WTC11 (cell line): ENCODE data around the gene PARD3B. TPM values are rescaled to one million over a fixed set of nuclear protein-coding genes. Genes with fewer than 3 reads are reported as not detected.

ENCODE experiments used
- ATAC-seq: fragments of 200-7000 bp; cut with Tn5 transposase; 2 replicates; pipeline ENCODE4 v1.10.0; 2021; ENCODE audit warnings: mild to moderate bottlenecking, moderate library complexity
- CTCF ChIA-PET: fragments of 300-600 bp; sonication (Branson Sonifier 250); formaldehyde crosslinking; loops from one replicate; lab custom pipeline; 2021; ENCODE audit warnings: antibody characterized with exemption; lab: Charles Lee
- POLR2A ChIA-PET: fragments of 350-600 bp; sonication (Branson Sonifier 250); formaldehyde crosslinking; loops from one replicate; lab custom pipeline; 2021; ENCODE audit warnings: antibody characterized with exemption; lab: Charles Lee
- DNase-seq: peaks from one replicate; pipeline ENCODE4 v3.0.0; 2021; ENCODE audit warnings: low spot score
- H3K27ac Mint-ChIP-seq: 2 replicates; pipeline ENCODE4 v1.8.0; 2021; ENCODE audit warnings: mixed read lengths
- H3K27me3 Mint-ChIP-seq: 2 replicates; pipeline ENCODE4 v1.8.0; 2021; ENCODE audit warnings: low read depth, mild to moderate bottlenecking, moderate library complexity, mixed read lengths
- H3K36me3 Mint-ChIP-seq: 2 replicates; pipeline ENCODE4 v1.8.0; 2021; ENCODE audit warnings: mixed read lengths
- H3K4me1 Mint-ChIP-seq: 2 replicates; pipeline ENCODE4 v1.8.0; 2022; ENCODE audit warnings: mixed read lengths
- H3K4me3 Mint-ChIP-seq: 2 replicates; pipeline ENCODE4 v1.8.0; 2021; ENCODE audit warnings: mild to moderate bottlenecking, moderate library complexity, mixed read lengths
- H3K9me3 Mint-ChIP-seq: 2 replicates; pipeline ENCODE4 v1.8.0; 2021; ENCODE audit warnings: mixed read lengths
- AFF4 ChIP-seq: sonication (generic); formaldehyde crosslinking; IDR thresholded peaks from 2 replicates; pipeline ENCODE4 v1.8.1; 2023; ENCODE audit warnings: mild to moderate bottlenecking, missing genetic modification reagents, borderline replicate concordance
- ELF4 ChIP-seq: sonication (generic); formaldehyde crosslinking; IDR thresholded peaks from 2 replicates; pipeline ENCODE4 v1.8.1; 2022; ENCODE audit warnings: low read depth, mild to moderate bottlenecking, moderate library complexity, missing genetic modification reagents
- ETV6 ChIP-seq: sonication (generic); formaldehyde crosslinking; IDR thresholded peaks from 2 replicates; pipeline ENCODE4 v1.8.1; 2022; ENCODE audit warnings: mild to moderate bottlenecking, missing genetic modification reagents
- HMGXB4 ChIP-seq: sonication (generic); formaldehyde crosslinking; IDR thresholded peaks from 2 replicates; pipeline ENCODE4 v1.8.1; 2023; ENCODE audit warnings: mild to moderate bottlenecking, moderate library complexity, missing genetic modification reagents
- MYBL2 ChIP-seq: sonication (generic); formaldehyde crosslinking; IDR thresholded peaks from 2 replicates; pipeline ENCODE4 v1.8.1; 2023; ENCODE audit warnings: mild to moderate bottlenecking, moderate library complexity, missing genetic modification reagents
- PREB ChIP-seq: sonication (generic); formaldehyde crosslinking; IDR thresholded peaks from 2 replicates; pipeline ENCODE4 v1.8.1; 2022; ENCODE audit warnings: mild to moderate bottlenecking, missing genetic modification reagents, moderate library complexity, borderline replicate concordance
- TCF7 ChIP-seq: sonication (generic); formaldehyde crosslinking; IDR thresholded peaks from 2 replicates; pipeline ENCODE4 v1.8.0; 2022; ENCODE audit warnings: mild to moderate bottlenecking, low read depth, missing genetic modification reagents, moderate library complexity
- USF1 ChIP-seq: sonication (generic); formaldehyde crosslinking; IDR thresholded peaks from 2 replicates; pipeline ENCODE4 v1.8.0; 2022; ENCODE audit warnings: mild to moderate bottlenecking, missing genetic modification reagents
- ZNF396 ChIP-seq: fragments of 250-450 bp; sonication (Bioruptor Pico); IDR thresholded peaks from 2 replicates; pipeline ENCODE4 v1.8.0; 2021; ENCODE audit warnings: mild to moderate bottlenecking, moderate library complexity, borderline replicate concordance
- total RNA-seq: library from RNA; stranded (reverse); gene quantifications from 3 replicates; pipeline ENCODE4 v1.2.3, GENCODE V29; 2021
- TF ChIP-seq, protein P1 (sequence below): fragments of 200-600 bp; IDR thresholded peaks from 2 replicates; pipeline ENCODE4 v1.8.0; 2022; ENCODE audit warnings: antibody characterized with exemption
- TF ChIP-seq, protein P2 (sequence below): fragments of 250-450 bp; sonication (Bioruptor Pico); IDR thresholded peaks from 2 replicates; pipeline ENCODE4 v1.9.0; 2021; ENCODE audit warnings: mild to moderate bottlenecking
- TF ChIP-seq, protein P3 (sequence below): sonication (generic); formaldehyde crosslinking; IDR thresholded peaks from 2 replicates; pipeline ENCODE4 v1.8.1; 2022; ENCODE audit warnings: low read depth, missing genetic modification reagents, borderline replicate concordance
- TF ChIP-seq, protein P4 (sequence below): sonication (generic); formaldehyde crosslinking; IDR thresholded peaks from 2 replicates; pipeline ENCODE4 v1.8.0; 2023; ENCODE audit warnings: missing genetic modification reagents

Gene PARD3B
- total RNA-seq, 1 experiment from 2014 or later, result 5.6 TPM

- TF ChIP-seq PREB (CRISPR knock-in tag), result no peak
- TF ChIP-seq, protein P1, sequence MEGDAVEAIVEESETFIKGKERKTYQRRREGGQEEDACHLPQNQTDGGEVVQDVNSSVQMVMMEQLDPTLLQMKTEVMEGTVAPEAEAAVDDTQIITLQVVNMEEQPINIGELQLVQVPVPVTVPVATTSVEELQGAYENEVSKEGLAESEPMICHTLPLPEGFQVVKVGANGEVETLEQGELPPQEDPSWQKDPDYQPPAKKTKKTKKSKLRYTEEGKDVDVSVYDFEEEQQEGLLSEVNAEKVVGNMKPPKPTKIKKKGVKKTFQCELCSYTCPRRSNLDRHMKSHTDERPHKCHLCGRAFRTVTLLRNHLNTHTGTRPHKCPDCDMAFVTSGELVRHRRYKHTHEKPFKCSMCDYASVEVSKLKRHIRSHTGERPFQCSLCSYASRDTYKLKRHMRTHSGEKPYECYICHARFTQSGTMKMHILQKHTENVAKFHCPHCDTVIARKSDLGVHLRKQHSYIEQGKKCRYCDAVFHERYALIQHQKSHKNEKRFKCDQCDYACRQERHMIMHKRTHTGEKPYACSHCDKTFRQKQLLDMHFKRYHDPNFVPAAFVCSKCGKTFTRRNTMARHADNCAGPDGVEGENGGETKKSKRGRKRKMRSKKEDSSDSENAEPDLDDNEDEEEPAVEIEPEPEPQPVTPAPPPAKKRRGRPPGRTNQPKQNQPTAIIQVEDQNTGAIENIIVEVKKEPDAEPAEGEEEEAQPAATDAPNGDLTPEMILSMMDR, result no peak
- no peak for TF ChIP-seq MYBL2
- TF ChIP-seq, protein P2, sequence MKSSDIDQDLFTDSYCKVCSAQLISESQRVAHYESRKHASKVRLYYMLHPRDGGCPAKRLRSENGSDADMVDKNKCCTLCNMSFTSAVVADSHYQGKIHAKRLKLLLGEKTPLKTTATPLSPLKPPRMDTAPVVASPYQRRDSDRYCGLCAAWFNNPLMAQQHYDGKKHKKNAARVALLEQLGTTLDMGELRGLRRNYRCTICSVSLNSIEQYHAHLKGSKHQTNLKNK (CRISPR knock-in tag), result no peak
- TF ChIP-seq, protein P3, sequence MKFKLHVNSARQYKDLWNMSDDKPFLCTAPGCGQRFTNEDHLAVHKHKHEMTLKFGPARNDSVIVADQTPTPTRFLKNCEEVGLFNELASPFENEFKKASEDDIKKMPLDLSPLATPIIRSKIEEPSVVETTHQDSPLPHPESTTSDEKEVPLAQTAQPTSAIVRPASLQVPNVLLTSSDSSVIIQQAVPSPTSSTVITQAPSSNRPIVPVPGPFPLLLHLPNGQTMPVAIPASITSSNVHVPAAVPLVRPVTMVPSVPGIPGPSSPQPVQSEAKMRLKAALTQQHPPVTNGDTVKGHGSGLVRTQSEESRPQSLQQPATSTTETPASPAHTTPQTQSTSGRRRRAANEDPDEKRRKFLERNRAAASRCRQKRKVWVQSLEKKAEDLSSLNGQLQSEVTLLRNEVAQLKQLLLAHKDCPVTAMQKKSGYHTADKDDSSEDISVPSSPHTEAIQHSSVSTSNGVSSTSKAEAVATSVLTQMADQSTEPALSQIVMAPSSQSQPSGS (CRISPR knock-in tag), result no peak
- no peak for TF ChIP-seq HMGXB4
- no peak for TF ChIP-seq ELF4 (CRISPR knock-in tag)
- TF ChIP-seq USF1 (CRISPR knock-in tag), result no peak
- TF ChIP-seq, protein P4, sequence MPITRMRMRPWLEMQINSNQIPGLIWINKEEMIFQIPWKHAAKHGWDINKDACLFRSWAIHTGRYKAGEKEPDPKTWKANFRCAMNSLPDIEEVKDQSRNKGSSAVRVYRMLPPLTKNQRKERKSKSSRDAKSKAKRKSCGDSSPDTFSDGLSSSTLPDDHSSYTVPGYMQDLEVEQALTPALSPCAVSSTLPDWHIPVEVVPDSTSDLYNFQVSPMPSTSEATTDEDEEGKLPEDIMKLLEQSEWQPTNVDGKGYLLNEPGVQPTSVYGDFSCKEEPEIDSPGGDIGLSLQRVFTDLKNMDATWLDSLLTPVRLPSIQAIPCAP, result no peak
- TF ChIP-seq ZNF396 (CRISPR knock-in tag), result no peak
- TF ChIP-seq TCF7 (CRISPR knock-in tag), result no peak
- TF ChIP-seq AFF4 (CRISPR knock-in tag), result no peak
- no peak for TF ChIP-seq ETV6 (CRISPR knock-in tag)
- Mint-ChIP-seq H3K9me3 (no peaks in the 10 kb centered on the region), H3K4me1 (peaks cover 16% of the 10 kb centered on the region), H3K27ac (no peak overlapping the region), H3K4me3 (no peak overlapping the region), H3K27me3 (no peaks in the 10 kb centered on the region), H3K36me3 (no peaks in the 10 kb centered on the region)
- ChIA-PET CTCF (no interaction called here), POLR2A (no interaction called here)
- DNase-seq (no peak), ATAC-seq (no peak)
Observed at GRCh38 chr2:204842068-204842467, 296.8 kb downstream of the PARD3B start.
